Prostate gland (tissue), 2 donors: ENCODE measurements around the gene TIE1. TPM values are rescaled to one million over a fixed set of nuclear protein-coding genes. Genes with fewer than 3 reads are reported as not detected.

ENCODE experiments used
- DNase-seq: peaks from one replicate; pipeline ENCODE4 v3.0.0-alpha.2; 2019; ENCODE audit warnings: low spot score
- H3K27ac ChIP-seq, 2 donors: fragments of 200-600 bp; sonication (generic); 2 replicates each; pipeline ENCODE4 v1.5.1; 2017 to 2019
- H3K27me3 ChIP-seq: fragments of 200-600 bp; sonication (generic); replicated peaks from 2 replicates; pipeline ENCODE4 v1.5.1; 2019; ENCODE audit not compliant: insufficient read depth
- H3K36me3 ChIP-seq, 2 donors: fragments of 200-600 bp; sonication (generic); 1 replicate in 1 of 2; 2 replicates in 1 of 2; pipeline versions ENCODE4 v1.5.1 to v1.8.1; 2017 to 2019
- H3K4me1 ChIP-seq: fragments of 200-600 bp; sonication (generic); replicated peaks from 2 replicates; pipeline ENCODE4 v1.5.1; 2019
- H3K4me3 ChIP-seq, 2 donors: fragments of 200-600 bp; sonication (generic); 2 replicates each; pipeline ENCODE4 v1.5.1; 2017 to 2019
- H3K9me3 ChIP-seq: fragments of 200-600 bp; sonication (generic); 2 replicates; pipeline ENCODE4 v1.5.1; 2017
- POLR2A ChIP-seq: fragments of 450-650 bp; IDR thresholded peaks from one replicate; pipeline ENCODE4 v1.6.1; 2016; ENCODE audit warnings: antibody characterized with exemption, mild to moderate bottlenecking
- POLR2AphosphoS5 ChIP-seq: sonication (generic); formaldehyde crosslinking; IDR thresholded peaks from one replicate; pipeline ENCODE4 v1.6.1; 2017; ENCODE audit warnings: antibody characterized with exemption
- WGBS: methylation state at CpG from one replicate; pipeline ENCODE4 v1.1.5; 2018; 5-methylcytosine and 5-hydroxymethylcytosine counted together
- intact Hi-C: fragments of 100-400 bp; cut with DNase I; formaldehyde crosslinking; loops from one replicate; pipeline ENCODE4 v1.14.2; 2022
- total RNA-seq, 2 donors: library from RNA; depleted of rRNA; stranded (reverse); fragments of >200 nt; gene quantifications; one replicate each; pipeline ENCODE4 v1.1.0, GENCODE V29; 2016
- TF ChIP-seq, protein P1 (sequence below), 4 experiments: fragments of 200-600 bp in 2 of 4; fragments of 450-650 bp in 2 of 4; sonication (generic) in 2 of 4; IDR thresholded peaks; 1 replicate in 3 of 4; 2 replicates in 1 of 4; pipeline ENCODE4 v1.5.1; 2016 to 2019; ENCODE audit warnings: antibody characterized with exemption in 4 of 4, mild to moderate bottlenecking in 2 of 4, moderate library complexity in 2 of 4

TIE1 gene
- total RNA-seq, 2 donors from 2014 or later: 18.7 to 21.7 TPM

DNA sequence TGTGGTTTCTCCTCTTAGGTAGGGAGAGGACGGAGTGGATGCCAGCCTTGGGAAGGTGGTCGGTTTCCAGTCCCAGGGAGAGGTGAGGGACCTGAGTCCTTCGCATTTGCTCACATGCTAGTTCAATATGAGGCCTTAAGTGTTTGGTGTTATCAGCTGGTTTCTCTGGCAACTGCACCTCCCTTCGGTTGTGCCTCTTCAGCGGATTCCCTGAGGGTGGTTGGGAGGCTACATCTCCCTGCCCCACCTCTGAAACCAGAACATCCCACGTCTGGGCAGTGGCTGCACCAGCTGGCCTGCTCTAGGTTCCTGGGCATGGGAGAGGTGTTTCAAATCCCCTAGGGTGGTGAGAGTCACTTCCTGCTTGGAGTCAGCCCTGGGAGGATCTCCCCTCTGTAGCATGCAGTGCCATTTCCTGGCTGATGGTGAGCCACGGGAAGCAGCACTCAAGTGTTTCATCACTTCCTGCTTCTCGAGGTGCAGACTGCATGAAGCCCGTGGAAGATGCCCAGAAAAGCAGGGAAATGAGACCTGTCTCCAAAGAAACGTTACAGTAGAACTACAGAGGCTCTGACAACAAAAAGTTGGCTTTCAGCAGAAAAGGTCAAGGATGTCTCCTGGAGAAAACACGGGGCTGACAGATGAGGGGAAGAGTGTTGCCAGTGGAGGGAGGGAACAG, 26.5 kb upstream of the TIE1 start:
- H3K27me3 ChIP-seq: no peaks in the 10 kb centered on the region
- H3K9me3 ChIP-seq: no peaks in the 10 kb centered on the region
- DNase-seq: no peak
- no peaks in the 10 kb centered on the region for H3K4me1 ChIP-seq
- TF ChIP-seq, protein P1, sequence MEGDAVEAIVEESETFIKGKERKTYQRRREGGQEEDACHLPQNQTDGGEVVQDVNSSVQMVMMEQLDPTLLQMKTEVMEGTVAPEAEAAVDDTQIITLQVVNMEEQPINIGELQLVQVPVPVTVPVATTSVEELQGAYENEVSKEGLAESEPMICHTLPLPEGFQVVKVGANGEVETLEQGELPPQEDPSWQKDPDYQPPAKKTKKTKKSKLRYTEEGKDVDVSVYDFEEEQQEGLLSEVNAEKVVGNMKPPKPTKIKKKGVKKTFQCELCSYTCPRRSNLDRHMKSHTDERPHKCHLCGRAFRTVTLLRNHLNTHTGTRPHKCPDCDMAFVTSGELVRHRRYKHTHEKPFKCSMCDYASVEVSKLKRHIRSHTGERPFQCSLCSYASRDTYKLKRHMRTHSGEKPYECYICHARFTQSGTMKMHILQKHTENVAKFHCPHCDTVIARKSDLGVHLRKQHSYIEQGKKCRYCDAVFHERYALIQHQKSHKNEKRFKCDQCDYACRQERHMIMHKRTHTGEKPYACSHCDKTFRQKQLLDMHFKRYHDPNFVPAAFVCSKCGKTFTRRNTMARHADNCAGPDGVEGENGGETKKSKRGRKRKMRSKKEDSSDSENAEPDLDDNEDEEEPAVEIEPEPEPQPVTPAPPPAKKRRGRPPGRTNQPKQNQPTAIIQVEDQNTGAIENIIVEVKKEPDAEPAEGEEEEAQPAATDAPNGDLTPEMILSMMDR (IDR thresholded peaks at IDR 0.05): no peak
- TF ChIP-seq POLR2AphosphoS5 (no peak), POLR2A (no peak)
- WGBS: 58% methylated on average over 11 of the region's 11 CpGs
- H3K27ac ChIP-seq: no peak overlapping the region
- no peaks in the 10 kb centered on the region for H3K36me3 ChIP-seq
- intact Hi-C loops: no loop called here
- H3K4me3 ChIP-seq: no peak overlapping the region

DNA sequence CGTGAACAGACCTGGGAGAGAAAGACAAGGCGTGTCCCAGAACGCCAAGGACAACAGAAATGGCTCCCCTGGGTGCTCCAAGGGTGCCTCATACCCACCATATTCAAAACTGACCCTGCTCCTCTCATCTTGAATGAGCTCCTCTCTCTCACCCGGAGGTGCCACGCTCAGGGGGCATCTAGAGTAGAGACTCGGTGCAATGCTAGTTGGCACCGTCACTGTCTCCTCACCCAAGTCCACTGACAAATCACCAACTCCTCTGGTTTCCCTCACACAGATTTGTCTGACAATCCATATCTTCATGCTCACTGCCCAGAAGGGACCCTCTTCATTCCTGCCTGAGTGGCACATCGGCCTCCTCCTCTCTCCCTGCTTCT, 26.0 kb upstream of the TIE1 start:
- intact Hi-C loops: no loop called here
- Histone ChIP-seq H3K4me1 (no peaks in the 10 kb centered on the region), H3K27me3 (no peaks in the 10 kb centered on the region), H3K27ac (no peak overlapping the region), H3K36me3 (no peaks in the 10 kb centered on the region), H3K9me3 (no peaks in the 10 kb centered on the region), H3K4me3 (no peak overlapping the region)
- TF ChIP-seq, protein P1 (IDR thresholded peaks at IDR 0.05): no peak
- TF ChIP-seq POLR2AphosphoS5 (no peak), POLR2A (no peak)
- WGBS: 90% methylated on average over 8 of the region's 8 CpGs
- no peak for DNase-seq

DNA sequence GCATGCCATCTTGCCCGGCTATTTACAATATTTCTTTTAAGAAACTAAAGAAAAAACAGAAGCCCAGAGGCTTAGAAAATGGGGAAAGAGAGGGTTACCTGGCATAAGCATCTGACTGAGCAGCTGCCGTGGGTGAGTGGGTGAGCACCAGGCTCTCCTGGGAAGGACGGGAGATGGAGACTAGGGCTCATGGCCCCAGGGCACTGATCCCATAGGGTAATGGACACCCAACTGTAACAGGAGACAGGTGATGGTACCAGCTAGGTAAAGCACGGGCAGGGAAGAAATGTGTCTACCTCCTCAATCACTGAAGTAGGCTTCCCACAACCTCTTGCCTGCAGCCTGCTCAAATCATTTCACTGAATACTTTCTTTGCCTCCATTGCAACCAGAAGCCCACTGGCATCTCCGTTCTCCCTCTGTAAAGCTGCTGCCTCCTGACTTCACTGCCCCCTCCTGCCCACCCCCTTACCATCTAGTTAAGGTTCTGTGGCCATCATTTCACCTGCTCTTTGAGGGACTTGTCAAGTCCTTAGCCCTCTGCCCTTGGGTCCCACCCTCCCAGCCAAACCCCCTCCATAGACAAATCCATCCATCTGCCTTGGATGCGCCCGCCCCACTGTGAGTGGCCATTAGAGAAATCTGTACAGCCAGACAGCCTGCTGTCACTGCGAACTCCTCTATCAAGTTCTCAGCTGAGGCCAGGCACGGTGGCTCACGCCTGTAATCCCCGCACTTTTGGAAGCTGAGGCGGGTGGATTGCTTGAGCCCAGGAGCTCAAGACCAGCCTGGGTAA, 24.8 kb upstream of the TIE1 start:
- H3K36me3 ChIP-seq: no peaks in the 10 kb centered on the region
- no peak for DNase-seq
- H3K27ac ChIP-seq: no peak overlapping the region
- WGBS: 72% methylated on average over 12 of the region's 12 CpGs
- no peak overlapping the region for H3K4me3 ChIP-seq
- no peak for TF ChIP-seq POLR2A
- TF ChIP-seq, protein P1 (IDR thresholded peaks at IDR 0.05): no peak
- no peak for TF ChIP-seq POLR2AphosphoS5
- no peaks in the 10 kb centered on the region for H3K27me3 ChIP-seq
- H3K4me1 ChIP-seq: no peaks in the 10 kb centered on the region
- intact Hi-C loops: no loop called here
- H3K9me3 ChIP-seq: no peaks in the 10 kb centered on the region

DNA sequence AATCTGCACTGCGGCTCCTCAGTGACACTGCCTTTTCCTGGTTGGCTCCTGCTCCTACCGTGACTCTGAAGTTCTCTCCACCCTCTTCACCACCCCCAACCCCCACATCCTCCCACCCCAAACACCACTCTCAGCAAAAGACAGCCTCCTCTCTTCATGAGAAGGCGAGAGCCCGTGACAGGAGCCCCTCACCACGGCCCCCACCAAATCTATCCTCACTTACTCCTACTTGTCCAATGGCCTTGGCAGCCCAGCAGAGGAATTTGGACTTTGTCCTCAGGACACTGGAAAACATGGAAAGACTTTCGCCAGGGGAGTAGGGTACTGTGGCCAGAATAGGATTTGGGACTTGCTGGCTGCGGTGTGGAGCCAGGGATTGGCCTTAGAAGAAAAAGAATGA, 24.1 kb upstream of the TIE1 start:
- DNase-seq: no peak
- Histone ChIP-seq H3K27ac (no peak overlapping the region), H3K4me3 (no peak overlapping the region), H3K9me3 (no peaks in the 10 kb centered on the region), H3K27me3 (no peaks in the 10 kb centered on the region), H3K36me3 (no peaks in the 10 kb centered on the region), H3K4me1 (no peaks in the 10 kb centered on the region)
- 58% methylated on average over 7 of the region's 7 CpGs for WGBS
- no peak for TF ChIP-seq POLR2A
- TF ChIP-seq, protein P1 (IDR thresholded peaks at IDR 0.05): no peak
- TF ChIP-seq POLR2AphosphoS5: no peak
- intact Hi-C loops: no loop called here
